ENCODE data around the gene INSIG1.

INSIG1 gene

DNA sequence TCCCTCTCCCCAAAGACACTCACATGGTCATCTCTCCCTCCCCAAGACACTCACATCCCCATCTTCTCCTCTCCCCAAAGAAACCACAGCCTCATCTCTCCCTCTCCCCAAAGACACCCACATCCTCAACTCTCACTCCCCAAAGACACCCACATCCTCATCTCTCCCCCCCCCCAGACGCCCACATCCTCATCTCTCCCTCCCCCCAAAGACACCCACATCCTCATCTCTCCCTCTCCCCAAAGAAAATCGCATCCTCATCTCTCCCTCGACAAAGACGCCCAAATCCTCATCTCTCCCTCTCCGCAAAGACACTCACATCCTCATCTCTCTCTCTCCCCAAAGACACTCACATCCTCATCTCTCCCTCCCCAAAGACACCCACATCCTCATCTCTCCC is 31.5 kb downstream of the INSIG1 start:
- H3K36me3 ChIP-seq (ENCODE audit: control insufficient read depth, insufficient read depth, low read length), result no peaks in the 10 kb centered on the region
- no peaks in the 10 kb centered on the region for H3K4me1 ChIP-seq (ENCODE audit: control insufficient read depth, insufficient read depth, low read length)
- no peaks in the 10 kb centered on the region for H3K9me3 ChIP-seq (ENCODE audit: control insufficient read depth, low read length)
- no peak overlapping the region for H3K4me3 ChIP-seq (ENCODE audit: low read length)
- peaks cover 14% of the 10 kb centered on the region for H3K27me3 ChIP-seq (ENCODE audit: control insufficient read depth, insufficient read depth, low read length)
- H3K9ac ChIP-seq (ENCODE audit: low read length), result no peak overlapping the region

DNA sequence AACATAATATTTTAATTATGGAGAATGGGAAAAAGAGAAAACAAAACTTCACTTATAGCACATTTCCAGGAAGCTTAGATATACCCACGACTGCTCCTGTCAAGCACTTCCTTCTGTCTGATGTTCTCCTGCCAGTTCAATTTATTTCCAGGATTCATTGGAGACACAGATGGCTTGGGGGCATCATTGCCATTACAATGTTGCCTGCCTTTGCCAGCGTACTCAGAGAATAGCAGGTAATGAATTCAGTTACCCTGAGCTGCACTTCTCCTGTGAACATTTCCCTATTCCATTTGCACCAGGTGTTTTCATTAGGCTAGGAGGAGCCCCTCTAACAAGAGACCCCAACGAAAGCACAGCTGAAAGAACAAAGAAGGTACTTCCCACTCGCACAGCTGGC is 33.7 kb downstream of the INSIG1 start:
- H3K27me3 ChIP-seq (ENCODE audit: control insufficient read depth, insufficient read depth, low read length), result peaks cover under 1% of the 10 kb centered on the region
- no peak overlapping the region for H3K4me3 ChIP-seq (ENCODE audit: low read length)
- H3K4me1 ChIP-seq (ENCODE audit: control insufficient read depth, insufficient read depth, low read length), result no peaks in the 10 kb centered on the region
- no peaks in the 10 kb centered on the region for H3K36me3 ChIP-seq (ENCODE audit: control insufficient read depth, insufficient read depth, low read length)
- no peak overlapping the region for H3K9ac ChIP-seq (ENCODE audit: low read length)
- H3K9me3 ChIP-seq (ENCODE audit: control insufficient read depth, low read length), result no peaks in the 10 kb centered on the region

DNA sequence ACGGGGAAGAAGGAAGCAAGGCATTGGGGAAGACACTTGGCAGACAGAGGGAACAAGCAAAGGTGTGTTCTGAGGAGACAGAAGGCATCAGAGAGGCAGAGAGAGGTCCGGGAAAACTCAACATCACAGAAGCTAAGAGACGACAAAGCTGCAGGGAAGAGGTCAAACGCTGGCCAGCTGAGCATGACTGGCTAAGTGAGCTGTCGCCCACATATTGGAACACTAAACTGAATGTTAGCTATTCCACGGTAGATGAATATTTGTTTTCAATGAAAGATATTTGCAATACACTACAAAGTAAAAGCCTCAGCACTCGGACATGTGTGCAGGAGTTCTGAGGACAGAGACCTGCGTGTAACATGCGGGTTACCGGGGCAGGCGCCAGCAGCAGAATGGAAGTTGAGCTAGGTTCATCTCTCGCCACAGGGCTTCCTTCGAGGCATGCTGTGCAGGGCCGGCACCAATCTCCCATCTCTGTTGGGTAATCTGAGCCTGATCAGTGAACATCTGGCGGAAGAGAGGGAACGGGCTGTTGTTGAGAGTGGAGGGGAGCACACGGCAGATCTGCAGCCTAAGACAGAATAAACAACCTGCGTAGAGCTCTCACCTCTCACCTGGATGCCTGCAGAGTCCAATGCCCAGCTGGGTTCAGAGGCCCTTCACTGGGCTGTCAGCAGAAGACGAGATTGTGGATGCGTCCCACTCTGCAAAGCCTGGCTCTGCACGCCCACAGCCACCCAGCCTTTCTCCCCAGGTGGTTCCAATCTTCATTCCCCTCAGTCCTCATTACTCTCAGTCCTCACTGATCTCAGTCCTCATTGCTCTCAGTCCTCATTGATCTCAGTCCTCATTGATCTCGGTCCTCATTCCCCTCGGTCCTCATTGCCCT is 35.9 kb downstream of the INSIG1 start:
- H3K9ac ChIP-seq (ENCODE audit: low read length), result no peak overlapping the region
- no peaks in the 10 kb centered on the region for H3K36me3 ChIP-seq (ENCODE audit: control insufficient read depth, insufficient read depth, low read length)
- no peak overlapping the region for H3K4me3 ChIP-seq (ENCODE audit: low read length)
- H3K9me3 ChIP-seq (ENCODE audit: control insufficient read depth, low read length), result no peaks in the 10 kb centered on the region
- H3K4me1 ChIP-seq (ENCODE audit: control insufficient read depth, insufficient read depth, low read length), result no peaks in the 10 kb centered on the region
- H3K27me3 ChIP-seq (ENCODE audit: control insufficient read depth, insufficient read depth, low read length), result no peaks in the 10 kb centered on the region

DNA sequence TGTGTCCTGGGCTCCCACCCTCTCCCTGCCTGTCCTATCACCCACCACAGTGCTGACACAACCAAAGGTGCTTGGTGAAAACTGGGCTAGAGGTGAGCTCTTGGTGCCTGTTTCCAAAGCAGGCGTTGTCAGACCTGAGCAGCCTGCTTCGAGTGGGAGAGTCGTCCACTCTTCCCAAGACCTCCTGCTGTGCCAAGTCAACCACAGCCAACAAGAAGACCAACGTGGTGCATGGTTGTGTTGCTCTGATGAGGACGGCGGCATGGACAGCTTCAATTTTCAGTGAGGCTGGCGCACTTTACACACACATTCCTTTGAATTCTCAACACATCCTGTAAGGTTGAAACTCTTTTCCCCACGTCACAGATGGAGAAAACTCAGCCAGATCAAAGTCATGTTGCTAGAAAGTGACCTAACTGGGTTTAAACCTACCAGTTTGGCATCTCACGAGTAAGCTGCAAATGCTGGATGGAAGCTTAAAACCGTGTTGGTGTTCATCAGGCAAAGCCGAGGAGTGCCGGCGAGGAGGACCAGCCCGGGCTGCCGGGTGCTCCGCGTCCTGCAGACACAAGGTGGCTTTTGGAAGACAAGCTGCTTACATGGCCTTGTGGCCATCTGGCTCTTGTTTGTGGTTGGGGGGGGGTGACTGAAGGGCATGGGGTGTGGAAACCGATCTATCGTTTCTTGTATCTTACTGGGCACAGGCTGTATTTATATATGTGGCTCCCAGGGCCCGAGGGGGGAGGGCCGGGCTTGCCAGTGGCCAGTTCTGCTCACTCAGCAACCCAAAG is 39.3 kb downstream of the INSIG1 start:
- H3K27me3 ChIP-seq (ENCODE audit: control insufficient read depth, insufficient read depth, low read length), result no peaks in the 10 kb centered on the region
- no peak overlapping the region for H3K9ac ChIP-seq (ENCODE audit: low read length)
- H3K9me3 ChIP-seq (ENCODE audit: control insufficient read depth, low read length), result no peaks in the 10 kb centered on the region
- H3K4me1 ChIP-seq (ENCODE audit: control insufficient read depth, insufficient read depth, low read length), result no peaks in the 10 kb centered on the region
- no peaks in the 10 kb centered on the region for H3K36me3 ChIP-seq (ENCODE audit: control insufficient read depth, insufficient read depth, low read length)
- no peak overlapping the region for H3K4me3 ChIP-seq (ENCODE audit: low read length)

DNA sequence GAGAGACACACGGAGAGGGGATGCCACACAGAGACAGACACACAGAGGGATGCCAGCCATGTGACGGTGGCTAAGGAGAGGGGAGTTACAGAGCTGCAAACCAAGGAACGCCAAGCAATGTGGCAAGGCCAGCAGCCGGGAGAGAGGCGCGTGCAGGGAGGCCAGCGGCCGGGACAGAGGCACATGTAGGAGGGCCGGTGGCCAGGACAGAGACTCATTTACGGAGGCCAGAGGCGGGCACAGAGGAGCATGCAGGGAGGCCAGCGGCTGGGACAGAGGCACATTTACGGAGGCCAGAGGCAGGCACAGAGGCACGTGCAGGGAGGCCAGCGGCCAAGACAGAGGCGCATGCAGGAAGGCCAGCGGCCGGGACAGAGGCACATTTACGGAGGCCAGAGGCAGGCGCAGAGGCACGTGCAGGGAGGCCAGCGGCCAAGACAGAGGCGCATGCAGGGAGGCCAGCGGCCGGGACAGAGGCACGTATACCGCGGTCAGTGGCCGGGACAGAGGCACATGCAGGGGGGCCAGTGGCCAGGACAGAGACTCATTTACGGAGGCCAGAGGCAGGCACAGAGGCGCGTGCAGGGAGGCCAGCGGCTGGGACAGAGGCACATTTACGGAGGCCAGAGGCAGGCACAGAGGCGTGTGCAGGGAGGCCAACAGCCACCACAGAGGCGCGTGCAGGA is 40.4 kb downstream of the INSIG1 start:
- no peak overlapping the region for H3K4me3 ChIP-seq (ENCODE audit: low read length)
- peaks cover 2% of the 10 kb centered on the region for H3K27me3 ChIP-seq (ENCODE audit: control insufficient read depth, insufficient read depth, low read length)
- no peaks in the 10 kb centered on the region for H3K9me3 ChIP-seq (ENCODE audit: control insufficient read depth, low read length)
- no peak overlapping the region for H3K9ac ChIP-seq (ENCODE audit: low read length)
- no peaks in the 10 kb centered on the region for H3K36me3 ChIP-seq (ENCODE audit: control insufficient read depth, insufficient read depth, low read length)
- H3K4me1 ChIP-seq (ENCODE audit: control insufficient read depth, insufficient read depth, low read length), result no peaks in the 10 kb centered on the region

DNA sequence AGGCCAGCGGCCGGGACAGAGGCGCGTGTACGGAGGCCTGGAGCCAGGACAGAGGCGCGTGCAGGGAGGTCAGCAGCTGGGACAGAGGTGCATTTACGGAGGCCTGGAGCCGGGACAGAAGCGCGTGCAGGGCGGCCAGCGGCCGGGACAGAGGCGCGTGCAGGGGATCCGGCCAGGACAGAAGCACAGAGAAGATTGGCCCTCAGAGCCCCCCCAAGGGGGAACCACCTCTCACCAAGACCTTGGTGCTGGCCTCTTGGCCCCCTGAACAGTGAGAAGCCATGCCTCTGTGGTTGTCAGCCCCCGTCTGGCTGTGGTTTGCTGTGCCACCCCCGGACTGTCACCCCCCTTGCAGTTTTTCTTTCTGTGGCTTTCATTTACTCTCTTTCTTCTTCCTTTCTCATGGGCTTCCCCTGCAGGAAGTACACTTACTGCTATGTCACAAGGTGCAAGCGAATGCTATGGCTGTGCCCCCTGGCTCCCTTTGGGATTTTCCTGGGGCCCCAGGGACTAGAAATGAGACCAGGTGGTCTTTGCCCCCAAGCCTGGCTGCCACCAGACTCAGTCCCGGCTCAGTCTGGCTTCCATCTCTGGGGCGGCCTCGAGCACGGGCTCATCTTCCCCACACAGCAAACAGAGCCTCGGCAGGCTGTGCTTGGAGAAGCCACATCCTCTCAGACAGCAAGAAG is 41.1 kb downstream of the INSIG1 start:
- Histone ChIP-seq H3K27me3 (ENCODE audit: control insufficient read depth, insufficient read depth, low read length) (peaks cover 3% of the 10 kb centered on the region), H3K36me3 (ENCODE audit: control insufficient read depth, insufficient read depth, low read length) (no peaks in the 10 kb centered on the region), H3K4me3 (ENCODE audit: low read length) (no peak overlapping the region)

DNA sequence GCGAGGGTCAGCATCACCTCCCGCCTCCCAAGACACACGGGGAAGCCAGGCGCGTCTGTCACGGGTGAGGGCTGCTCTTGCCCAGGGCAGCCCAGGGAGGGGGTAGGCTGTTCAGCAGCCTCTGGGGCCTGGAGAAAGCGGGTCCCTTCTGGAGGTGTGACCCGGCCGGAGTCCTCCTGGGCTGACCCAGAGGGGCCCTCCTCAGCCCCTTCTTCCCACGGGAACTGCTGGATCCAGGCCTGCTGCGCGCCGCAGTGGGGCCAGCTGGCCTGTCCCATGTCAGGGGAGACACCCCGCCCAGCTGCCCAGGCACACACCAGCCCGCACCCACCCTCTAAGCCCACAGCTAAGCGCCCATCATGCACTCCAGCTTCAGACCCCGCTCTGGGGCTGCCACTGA is 41.8 kb downstream of the INSIG1 start:
- Histone ChIP-seq H3K27me3 (ENCODE audit: control insufficient read depth, insufficient read depth, low read length) (peaks cover 7% of the 10 kb centered on the region), H3K9me3 (ENCODE audit: control insufficient read depth, low read length) (no peaks in the 10 kb centered on the region)

More for the DNA sequence above, 41.1 kb downstream of the INSIG1 start:
- Histone ChIP-seq H3K9ac (ENCODE audit: low read length) (no peak overlapping the region), H3K9me3 (ENCODE audit: control insufficient read depth, low read length) (no peaks in the 10 kb centered on the region), H3K4me1 (ENCODE audit: control insufficient read depth, insufficient read depth, low read length) (no peaks in the 10 kb centered on the region)

DNA sequence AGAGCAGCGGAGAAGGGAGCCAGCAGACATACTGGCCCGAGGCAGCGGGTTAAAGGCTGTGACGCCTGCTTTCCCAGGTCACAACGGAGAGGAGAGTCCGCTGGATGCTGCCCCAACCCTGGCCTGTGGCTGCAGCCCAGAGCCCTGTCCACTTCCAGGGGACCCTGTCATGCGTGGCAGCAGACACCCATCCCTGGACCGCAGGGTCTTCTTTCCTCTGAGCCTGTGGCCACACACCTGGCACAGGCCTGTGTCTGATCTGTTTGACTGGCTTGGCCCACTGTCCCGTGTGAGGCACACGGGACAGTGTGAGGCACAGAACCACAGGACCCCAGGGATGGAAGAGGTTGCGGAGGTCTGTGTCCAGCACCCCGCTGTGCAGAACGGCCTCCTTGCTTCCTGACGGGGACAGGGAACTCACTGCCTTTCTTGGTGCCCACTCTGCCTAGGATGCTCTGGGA is 42.4 kb downstream of the INSIG1 start:
- Histone ChIP-seq H3K9ac (ENCODE audit: low read length) (no peak overlapping the region), H3K4me3 (ENCODE audit: low read length) (no peak overlapping the region), H3K9me3 (ENCODE audit: control insufficient read depth, low read length) (no peaks in the 10 kb centered on the region), H3K27me3 (ENCODE audit: control insufficient read depth, insufficient read depth, low read length) (peaks cover 9% of the 10 kb centered on the region), H3K4me1 (ENCODE audit: control insufficient read depth, insufficient read depth, low read length) (peaks cover 3% of the 10 kb centered on the region), H3K36me3 (ENCODE audit: control insufficient read depth, insufficient read depth, low read length) (no peaks in the 10 kb centered on the region)

More for the DNA sequence above, 41.8 kb downstream of the INSIG1 start:
- no peak overlapping the region for H3K4me3 ChIP-seq (ENCODE audit: low read length)
- no peak overlapping the region for H3K9ac ChIP-seq (ENCODE audit: low read length)
- no peaks in the 10 kb centered on the region for H3K36me3 ChIP-seq (ENCODE audit: control insufficient read depth, insufficient read depth, low read length)
- no peaks in the 10 kb centered on the region for H3K4me1 ChIP-seq (ENCODE audit: control insufficient read depth, insufficient read depth, low read length)

DNA sequence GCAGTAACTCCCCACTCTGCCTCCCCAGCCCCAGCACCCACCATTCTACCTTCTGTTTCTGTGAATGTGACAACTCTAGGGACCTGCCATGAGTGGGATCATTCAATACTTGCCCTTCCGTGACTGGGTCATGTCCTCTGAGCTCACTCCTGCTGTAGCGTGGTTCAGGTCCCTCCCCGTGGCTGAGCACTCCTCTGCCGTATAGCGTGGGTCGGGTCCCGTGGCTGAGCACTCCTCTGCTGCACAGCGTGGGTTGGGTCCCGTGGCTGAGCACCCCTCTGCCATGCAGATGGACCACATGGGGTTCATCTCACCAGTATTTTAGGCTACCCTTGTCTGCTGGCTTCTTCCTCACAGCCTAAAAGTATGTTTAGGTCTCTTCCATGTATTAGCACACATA is 43.0 kb downstream of the INSIG1 start:
- Histone ChIP-seq H3K9ac (ENCODE audit: low read length) (no peak overlapping the region), H3K36me3 (ENCODE audit: control insufficient read depth, insufficient read depth, low read length) (no peaks in the 10 kb centered on the region), H3K27me3 (ENCODE audit: control insufficient read depth, insufficient read depth, low read length) (peaks cover 13% of the 10 kb centered on the region), H3K4me3 (ENCODE audit: low read length) (no peak overlapping the region), H3K4me1 (ENCODE audit: control insufficient read depth, insufficient read depth, low read length) (peaks cover 6% of the 10 kb centered on the region), H3K9me3 (ENCODE audit: control insufficient read depth, low read length) (no peaks in the 10 kb centered on the region)

DNA sequence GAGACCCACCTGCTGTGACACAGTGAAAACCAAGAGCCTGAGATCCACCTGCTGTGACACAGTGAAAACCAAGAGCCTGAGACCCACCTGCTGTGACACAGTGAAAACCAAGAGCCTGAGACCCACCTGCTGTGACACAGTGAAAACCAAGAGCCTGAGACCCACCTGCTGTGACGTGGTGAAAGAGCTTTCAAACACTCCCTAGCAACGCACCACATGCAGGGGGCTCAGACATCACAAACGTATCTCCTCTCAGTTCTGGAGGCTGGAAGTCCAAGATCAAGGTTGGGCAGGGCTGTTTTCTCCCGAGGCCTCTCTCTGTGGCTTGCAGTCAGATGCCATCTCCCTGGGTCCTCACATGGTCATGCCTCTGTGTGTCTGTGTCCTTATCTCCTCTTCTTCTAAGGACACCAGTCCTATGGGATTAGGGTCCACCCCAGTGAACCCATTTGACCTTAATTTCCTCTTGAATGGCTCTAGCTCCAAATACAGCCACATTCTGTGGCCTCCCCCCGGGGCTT is 43.8 kb downstream of the INSIG1 start:
- Histone ChIP-seq H3K9ac (ENCODE audit: low read length) (no peak overlapping the region), H3K4me3 (ENCODE audit: low read length) (no peak overlapping the region), H3K4me1 (ENCODE audit: control insufficient read depth, insufficient read depth, low read length) (peaks cover 6% of the 10 kb centered on the region), H3K27me3 (ENCODE audit: control insufficient read depth, insufficient read depth, low read length) (peaks cover 21% of the 10 kb centered on the region), H3K9me3 (ENCODE audit: control insufficient read depth, low read length) (no peaks in the 10 kb centered on the region), H3K36me3 (ENCODE audit: control insufficient read depth, insufficient read depth, low read length) (no peaks in the 10 kb centered on the region)

DNA sequence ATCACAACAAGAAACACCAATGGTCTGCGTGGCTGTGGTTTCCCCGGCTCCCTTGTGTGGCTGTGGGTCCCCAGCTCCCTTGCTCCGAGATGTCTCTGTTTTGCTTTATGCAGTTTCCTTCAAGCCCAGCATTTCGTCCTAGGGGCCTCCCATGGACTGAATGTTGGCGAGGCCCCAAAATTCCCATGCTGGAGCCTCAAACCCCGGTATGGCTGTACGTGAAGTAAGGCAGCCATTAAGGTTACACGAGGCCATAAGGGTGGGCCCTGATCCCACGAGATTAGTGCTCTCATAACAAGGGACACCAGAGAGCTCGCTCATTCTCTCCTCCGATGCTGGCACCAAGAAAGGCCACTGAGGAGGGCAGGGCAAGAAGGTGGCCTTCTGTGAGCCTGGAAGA is 44.6 kb downstream of the INSIG1 start:
- H3K4me3 ChIP-seq (ENCODE audit: low read length), result no peak overlapping the region
- no peaks in the 10 kb centered on the region for H3K9me3 ChIP-seq (ENCODE audit: control insufficient read depth, low read length)
- H3K27me3 ChIP-seq (ENCODE audit: control insufficient read depth, insufficient read depth, low read length), result peaks cover 21% of the 10 kb centered on the region
- H3K9ac ChIP-seq (ENCODE audit: low read length), result no peak overlapping the region
- no peaks in the 10 kb centered on the region for H3K36me3 ChIP-seq (ENCODE audit: control insufficient read depth, insufficient read depth, low read length)
- H3K4me1 ChIP-seq (ENCODE audit: control insufficient read depth, insufficient read depth, low read length), result peaks cover 6% of the 10 kb centered on the region

Data from mucosa of stomach (tissue), 1 donor.